ENCODE data around the gene HHAT. TPM values are rescaled to one million over a fixed set of nuclear protein-coding genes. Genes with fewer than 3 reads are reported as not detected.
A peak's percentile ranks its signal among the peaks of the same experiment; 100 is the strongest.

HHAT gene
- total and polyA plus RNA-seq, 2 of the 13 experiments (the other 11 are each of a cell fraction or from before 2014, with no cell fraction given) = 2.6 to 4.9 TPM

GRCh38 chr1:210330279-210330866, 1.7 kb downstream of the HHAT start:
- POLR2A ChIA-PET = interaction anchor here (1.8 kb wide), 1 partner anchor 37 kb away, joined by 5 read pairs; no protein-coding TSS in a partner anchor
- BruUV-seq (replicated peaks) = no TSS peak

More at GRCh38 chr1:210330279-210330866, 1.7 kb downstream of the HHAT start:
- TF ChIP-seq ZNF329 (CRISPR knock-in tag; IDR thresholded peaks at IDR 0.05; ENCODE audit: low read depth) (no peak), ZNF432 (CRISPR knock-in tag; IDR thresholded peaks at IDR 0.05; ENCODE audit: borderline replicate concordance) (no peak), TCF7L2 (IDR thresholded peaks at IDR 0.05; ENCODE audit: low read depth, low read length) (no peak), HOXA3 (CRISPR knock-in tag; IDR thresholded peaks at IDR 0.05) (no peak), ZNF34 (CRISPR knock-in tag; IDR thresholded peaks at IDR 0.05; ENCODE audit: borderline replicate concordance) (no peak), U2AF1 (optimal IDR thresholded peaks at IDR 0.05; ENCODE audit: low read depth, low read length) (no peak), ZBTB7B (CRISPR knock-in tag; IDR thresholded peaks at IDR 0.05) (no peak), ZBTB34 (CRISPR knock-in tag; IDR thresholded peaks at IDR 0.05) (no peak), ZFX (CRISPR knock-in tag; IDR thresholded peaks at IDR 0.05; ENCODE audit: low read depth) (no peak), ZNF337 (CRISPR knock-in tag; IDR thresholded peaks at IDR 0.05; ENCODE audit: borderline replicate concordance, low read depth) (no peak), ZHX1 (CRISPR knock-in tag; IDR thresholded peaks at IDR 0.05; ENCODE audit: low read depth) (no peak), MTF2 (CRISPR knock-in tag; IDR thresholded peaks at IDR 0.05; ENCODE audit: borderline replicate concordance) (no peak), LBX2 (CRISPR knock-in tag; IDR thresholded peaks at IDR 0.05; ENCODE audit: borderline replicate concordance) (no peak)
- no peaks in the 10 kb centered on the region for H3K9me3 ChIP-seq (ENCODE audit: low read length)
- no peak overlapping the region for H3K9ac ChIP-seq (ENCODE audit: insufficient read depth, low read depth, low read length)
- no peaks in the 10 kb centered on the region for H3K36me3 ChIP-seq (replicated peaks in 1 of 2; ENCODE audit: control insufficient read depth in 1 of 2, insufficient read depth in 2 of 2, low read length in 2 of 2)
- H3K27ac ChIP-seq (ENCODE audit: extremely low read length, insufficient read depth, low read length) = no peak overlapping the region
- H3K4me2 ChIP-seq (ENCODE audit: low read depth, low read length) = peak overlapping the region; percentile 98; the same call in 1 of the 2 replicates
- DNase-seq (ENCODE audit: low spot score) (no peak), FAIRE-seq (peak; percentile 58), ATAC-seq (no peak)
- in situ Hi-C loops (cut with HindIII; ENCODE audit: extremely low pct_ligation_motif_present, low pct_unique_long_range_greater_than_20kb) = no loop called here
- H4K20me1 ChIP-seq (ENCODE audit: insufficient read depth, low read length) = no peaks in the 10 kb centered on the region
- intact Hi-C loops (cut with micrococcal nuclease; ENCODE audit: unreplicated experiment) = no loop called here
- no peak overlapping the region for H2AFZ ChIP-seq (ENCODE audit: low read length)
- H3K4me3 ChIP-seq (replicated peaks in 1 of 3; ENCODE audit: insufficient read depth in 1 of 3, low read depth in 2 of 3, low read length in 3 of 3) = 0 out of 6 replicates have a peak overlapping the region, but pooled peaks of 1 of the 3 experiments have one; percentile 69
- no peaks in the 10 kb centered on the region; a peak in 1 of 5 replicates for H3K27me3 ChIP-seq (ENCODE audit: control insufficient read depth in 1 of 2, insufficient read depth in 2 of 2, low read length in 2 of 2)
- no peaks in the 10 kb centered on the region for H3K79me2 ChIP-seq (ENCODE audit: insufficient read depth, low read length)
- CTCF ChIA-PET (ENCODE audit: low intra/inter-chr PET ratio, low total read pairs) = no interaction called here
- peaks cover 19% of the 10 kb centered on the region for H3K4me1 ChIP-seq (ENCODE audit: insufficient read depth, low read length)
- WGBS (ENCODE audit: low lambda C conversion rate) = 46% methylated on average over 7 of the region's 7 CpGs
